GM23338 (cell line): ENCODE measurements around the gene EFCC1. TPM values are rescaled to one million over a fixed set of nuclear protein-coding genes. Genes with fewer than 3 reads are reported as not detected.
A peak's percentile ranks its signal among the peaks of the same experiment; 100 is the strongest.

Experiments used
- ATAC-seq: fragments of 200-7000 bp; cut with Tn5 transposase; 3 replicates; pipeline ENCODE4 v1.9.1; 2020
- DNase-seq: peaks from one replicate; pipeline ENCODE4 v3.0.0-alpha.2; 2015; ENCODE audit warnings: low spot score
- H2AFZ ChIP-seq: fragments of 200-600 bp; sonication (generic); 2 replicates; pipeline ENCODE4 v1.8.0; 2016; ENCODE audit warnings: antibody characterized with exemption, mild to moderate bottlenecking, moderate library complexity
- H3F3A ChIP-seq: fragments of 200-600 bp; sonication (generic); replicated peaks from 2 replicates; pipeline ENCODE4 v1.8.0; 2017; ENCODE audit warnings: antibody characterized with exemption, mixed run types, low read depth
- H3K27ac ChIP-seq: fragments of 200-600 bp; sonication (generic); 2 replicates; pipeline ENCODE4 v1.6.1; 2016; ENCODE audit warnings: low read depth
- H3K27me3 ChIP-seq: fragments of 200-600 bp; sonication (generic); 2 replicates; pipeline ENCODE4 v1.8.0; 2016; ENCODE audit warnings: mild to moderate bottlenecking, mixed run types, moderate library complexity; ENCODE audit not compliant: insufficient read depth
- H3K36me3 ChIP-seq: fragments of 200-600 bp; sonication (generic); 2 replicates; pipeline ENCODE4 v1.8.0; 2016; ENCODE audit warnings: mild to moderate bottlenecking; ENCODE audit not compliant: insufficient read depth
- H3K4me1 ChIP-seq: fragments of 200-600 bp; sonication (generic); 2 replicates; pipeline ENCODE4 v1.8.0; 2016; ENCODE audit warnings: mild to moderate bottlenecking, moderate library complexity; ENCODE audit not compliant: insufficient read depth
- H3K4me2 ChIP-seq: fragments of 200-600 bp; sonication (generic); 2 replicates; pipeline ENCODE4 v1.7.1; 2017; ENCODE audit warnings: mixed run types
- H3K4me3 ChIP-seq: fragments of 200-600 bp; sonication (generic); 2 replicates; pipeline ENCODE4 v1.6.1; 2016; ENCODE audit warnings: mixed run types
- H3K79me2 ChIP-seq: fragments of 200-600 bp; sonication (generic); replicated peaks from 2 replicates; pipeline ENCODE4 v1.8.0; 2017; ENCODE audit warnings: mild to moderate bottlenecking; ENCODE audit not compliant: insufficient read depth
- H3K9me2 ChIP-seq: fragments of 200-600 bp; sonication (generic); 2 replicates; pipeline ENCODE4 v1.8.0; 2017; ENCODE audit not compliant: insufficient read depth
- H4K20me1 ChIP-seq: fragments of 200-600 bp; sonication (generic); replicated peaks from 2 replicates; pipeline ENCODE4 v1.8.0; 2017; ENCODE audit warnings: mild to moderate bottlenecking; ENCODE audit not compliant: insufficient read depth
- H3K27ac Mint-ChIP-seq: 2 replicates; pipeline ENCODE4 v1.8.0; 2020; ENCODE audit warnings: inconsistent platforms, mild to moderate bottlenecking, moderate library complexity, mixed read lengths
- H3K27me3 Mint-ChIP-seq: 3 replicates; pipeline ENCODE4 v1.8.0; 2022; ENCODE audit warnings: low read depth, mild to moderate bottlenecking, moderate library complexity, mixed read lengths, inconsistent platforms; ENCODE audit not compliant: insufficient read depth, poor library complexity
- H3K36me3 Mint-ChIP-seq: 3 replicates; pipeline ENCODE4 v1.8.0; 2021; ENCODE audit warnings: low read depth, mild to moderate bottlenecking, inconsistent platforms, moderate library complexity, mixed read lengths
- H3K4me1 Mint-ChIP-seq: 3 replicates; pipeline ENCODE4 v1.8.0; 2020; ENCODE audit warnings: mild to moderate bottlenecking, inconsistent platforms, mixed read lengths
- H3K4me3 Mint-ChIP-seq: 3 replicates; pipeline ENCODE4 v1.8.0; 2021; ENCODE audit warnings: moderate library complexity, mild to moderate bottlenecking, inconsistent platforms, mixed read lengths
- H3K9me3 Mint-ChIP-seq: 3 replicates; pipeline ENCODE4 v1.8.0; 2020; ENCODE audit warnings: moderate library complexity, mild to moderate bottlenecking, inconsistent platforms, mixed read lengths
- CREB1 ChIP-seq: fragments of 250-450 bp; sonication (Bioruptor Pico); IDR thresholded peaks from 2 replicates; pipeline ENCODE4 v1.5.0; 2020; ENCODE audit warnings: low read depth, mild to moderate bottlenecking, moderate library complexity
- EZH2 ChIP-seq: fragments of 200-600 bp; sonication (generic); IDR thresholded peaks from one replicate; pipeline ENCODE4 v1.8.0; 2017; ENCODE audit warnings: antibody characterized with exemption, mild to moderate bottlenecking, low read depth; ENCODE audit not compliant: unreplicated experiment
- JUNB ChIP-seq: IDR thresholded peaks from one replicate; pipeline ENCODE4 v1.6.1; 2016; ENCODE audit warnings: antibody characterized with exemption; ENCODE audit not compliant: unreplicated experiment
- NANOG ChIP-seq: IDR thresholded peaks from 2 replicates; pipeline ENCODE4 v1.6.1; 2016; ENCODE audit warnings: antibody characterized with exemption, borderline replicate concordance
- POLR2AphosphoS5 ChIP-seq: IDR thresholded peaks from 2 replicates; pipeline ENCODE4 v1.6.1; 2016; ENCODE audit warnings: antibody characterized with exemption, low read depth
- ZNF114 ChIP-seq: fragments of 250-450 bp; sonication (Bioruptor Pico); IDR thresholded peaks from 2 replicates; pipeline ENCODE4 v1.5.0; 2020; ENCODE audit warnings: mild to moderate bottlenecking, moderate library complexity
- ZNF331 ChIP-seq: fragments of 250-450 bp; sonication (Bioruptor Pico); IDR thresholded peaks from 2 replicates; pipeline ENCODE4 v1.5.0; 2020; ENCODE audit warnings: low read depth, mild to moderate bottlenecking, moderate library complexity
- polyA plus RNA-seq: library from polyadenylated mRNA; unstranded; fragments of >200 nt; fragmentation: Nextera tagmentation; extraction: Ambion mirVana; gene quantifications from 2 replicates; pipeline ENCODE4 v1.2.1, GENCODE V29; 2016
- total RNA-seq: library from RNA; depleted of rRNA; stranded (reverse); fragments of >200 nt; shearing (Covaris generic); gene quantifications from 2 replicates; pipeline ENCODE4 v1.2.3, GENCODE V29; 2014
- TF ChIP-seq, protein P1 (sequence below): IDR thresholded peaks from 2 replicates; pipeline ENCODE4 v1.6.1; 2016; ENCODE audit warnings: antibody characterized with exemption
- TF ChIP-seq, protein P2 (sequence below): IDR thresholded peaks from one replicate; pipeline ENCODE4 v1.6.1; 2018; ENCODE audit warnings: antibody characterized with exemption; ENCODE audit not compliant: unreplicated experiment
- TF ChIP-seq, protein P3 (sequence below): fragments of 250-450 bp; sonication (Bioruptor Pico); IDR thresholded peaks from 2 replicates; pipeline ENCODE4 v1.5.0; 2020; ENCODE audit warnings: mild to moderate bottlenecking, moderate library complexity

Gene EFCC1
- total and polyA plus RNA-seq, 2 experiments from 2014 or later, result not detected

DNA sequence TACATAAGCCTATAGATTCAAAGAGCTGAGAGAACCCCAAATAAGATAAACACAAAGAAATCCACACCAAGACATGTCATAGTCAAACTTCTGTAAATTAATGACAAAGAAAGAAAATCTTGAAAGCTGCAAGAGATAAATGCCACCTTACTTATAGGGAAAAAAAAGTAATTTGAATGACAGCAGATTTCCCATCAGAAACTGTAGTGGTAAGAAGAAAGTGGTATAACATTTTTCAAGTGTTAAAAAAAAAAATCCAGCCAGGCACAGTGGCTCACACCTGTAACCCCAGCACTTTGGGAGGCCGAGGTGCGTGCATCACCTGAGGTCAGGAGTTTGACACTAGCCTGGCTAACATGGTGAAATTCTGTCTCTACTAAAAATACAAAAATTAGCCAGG, 44.7 kb upstream of the EFCC1 start (continued):
- TF ChIP-seq JUNB (no peak), ZNF114 (CRISPR knock-in tag) (no peak), EZH2 (no peak), CREB1 (CRISPR knock-in tag) (no peak)
- TF ChIP-seq, protein P1, sequence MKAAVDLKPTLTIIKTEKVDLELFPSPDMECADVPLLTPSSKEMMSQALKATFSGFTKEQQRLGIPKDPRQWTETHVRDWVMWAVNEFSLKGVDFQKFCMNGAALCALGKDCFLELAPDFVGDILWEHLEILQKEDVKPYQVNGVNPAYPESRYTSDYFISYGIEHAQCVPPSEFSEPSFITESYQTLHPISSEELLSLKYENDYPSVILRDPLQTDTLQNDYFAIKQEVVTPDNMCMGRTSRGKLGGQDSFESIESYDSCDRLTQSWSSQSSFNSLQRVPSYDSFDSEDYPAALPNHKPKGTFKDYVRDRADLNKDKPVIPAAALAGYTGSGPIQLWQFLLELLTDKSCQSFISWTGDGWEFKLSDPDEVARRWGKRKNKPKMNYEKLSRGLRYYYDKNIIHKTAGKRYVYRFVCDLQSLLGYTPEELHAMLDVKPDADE, result no peak
- TF ChIP-seq, protein P2, sequence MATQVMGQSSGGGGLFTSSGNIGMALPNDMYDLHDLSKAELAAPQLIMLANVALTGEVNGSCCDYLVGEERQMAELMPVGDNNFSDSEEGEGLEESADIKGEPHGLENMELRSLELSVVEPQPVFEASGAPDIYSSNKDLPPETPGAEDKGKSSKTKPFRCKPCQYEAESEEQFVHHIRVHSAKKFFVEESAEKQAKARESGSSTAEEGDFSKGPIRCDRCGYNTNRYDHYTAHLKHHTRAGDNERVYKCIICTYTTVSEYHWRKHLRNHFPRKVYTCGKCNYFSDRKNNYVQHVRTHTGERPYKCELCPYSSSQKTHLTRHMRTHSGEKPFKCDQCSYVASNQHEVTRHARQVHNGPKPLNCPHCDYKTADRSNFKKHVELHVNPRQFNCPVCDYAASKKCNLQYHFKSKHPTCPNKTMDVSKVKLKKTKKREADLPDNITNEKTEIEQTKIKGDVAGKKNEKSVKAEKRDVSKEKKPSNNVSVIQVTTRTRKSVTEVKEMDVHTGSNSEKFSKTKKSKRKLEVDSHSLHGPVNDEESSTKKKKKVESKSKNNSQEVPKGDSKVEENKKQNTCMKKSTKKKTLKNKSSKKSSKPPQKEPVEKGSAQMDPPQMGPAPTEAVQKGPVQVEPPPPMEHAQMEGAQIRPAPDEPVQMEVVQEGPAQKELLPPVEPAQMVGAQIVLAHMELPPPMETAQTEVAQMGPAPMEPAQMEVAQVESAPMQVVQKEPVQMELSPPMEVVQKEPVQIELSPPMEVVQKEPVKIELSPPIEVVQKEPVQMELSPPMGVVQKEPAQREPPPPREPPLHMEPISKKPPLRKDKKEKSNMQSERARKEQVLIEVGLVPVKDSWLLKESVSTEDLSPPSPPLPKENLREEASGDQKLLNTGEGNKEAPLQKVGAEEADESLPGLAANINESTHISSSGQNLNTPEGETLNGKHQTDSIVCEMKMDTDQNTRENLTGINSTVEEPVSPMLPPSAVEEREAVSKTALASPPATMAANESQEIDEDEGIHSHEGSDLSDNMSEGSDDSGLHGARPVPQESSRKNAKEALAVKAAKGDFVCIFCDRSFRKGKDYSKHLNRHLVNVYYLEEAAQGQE, result no peak

DNA sequence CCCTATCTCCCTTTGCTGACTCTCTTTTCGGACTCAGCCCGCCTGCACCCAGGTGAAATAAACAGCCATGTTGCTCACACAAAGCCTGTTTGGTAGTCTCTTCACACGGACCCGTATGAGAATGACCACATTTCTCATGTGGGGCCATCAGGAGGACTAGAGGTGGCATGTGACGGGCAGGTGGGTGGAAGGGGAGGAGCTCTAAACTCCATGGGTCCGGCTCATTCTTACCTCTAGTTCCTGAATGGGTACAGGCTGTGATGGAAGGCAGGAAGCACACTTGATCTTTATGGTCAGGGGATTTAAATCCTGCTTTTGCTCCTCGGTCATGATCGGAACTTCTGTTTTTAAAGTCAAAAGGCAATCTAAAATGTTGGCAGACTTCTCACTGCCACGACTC, 35.8 kb upstream of the EFCC1 start:
- Histone ChIP-seq H3K27me3 (no peaks in the 10 kb centered on the region), H3K36me3 (no peaks in the 10 kb centered on the region), H3K79me2 (no peaks in the 10 kb centered on the region), H3K4me2 (no peak overlapping the region), H2AFZ (no peak overlapping the region), H4K20me1 (no peaks in the 10 kb centered on the region), H3K4me1 (no peaks in the 10 kb centered on the region), H3K9me2 (no peaks in the 10 kb centered on the region), H3K27ac (no peak overlapping the region), H3K4me3 (no peak overlapping the region), H3F3A (no peaks in the 10 kb centered on the region)
- H3K4me1 Mint-ChIP-seq, result peaks cover 4% of the 10 kb centered on the region; the same call in 1 of the 3 replicates
- H3K36me3 Mint-ChIP-seq, result no peaks in the 10 kb centered on the region
- peak; percentile 55 for ATAC-seq
- DNase-seq, result peak; percentile 29
- no peak for TF ChIP-seq POLR2AphosphoS5
- TF ChIP-seq ZNF331, result no peak
- no peak for TF ChIP-seq NANOG
- H3K27ac Mint-ChIP-seq, result no peak overlapping the region
- no peak overlapping the region for H3K4me3 Mint-ChIP-seq
- H3K9me3 Mint-ChIP-seq, result no peaks in the 10 kb centered on the region; the same call in 2 of the 3 replicates
- H3K27me3 Mint-ChIP-seq, result peaks cover 9% of the 10 kb centered on the region

DNA sequence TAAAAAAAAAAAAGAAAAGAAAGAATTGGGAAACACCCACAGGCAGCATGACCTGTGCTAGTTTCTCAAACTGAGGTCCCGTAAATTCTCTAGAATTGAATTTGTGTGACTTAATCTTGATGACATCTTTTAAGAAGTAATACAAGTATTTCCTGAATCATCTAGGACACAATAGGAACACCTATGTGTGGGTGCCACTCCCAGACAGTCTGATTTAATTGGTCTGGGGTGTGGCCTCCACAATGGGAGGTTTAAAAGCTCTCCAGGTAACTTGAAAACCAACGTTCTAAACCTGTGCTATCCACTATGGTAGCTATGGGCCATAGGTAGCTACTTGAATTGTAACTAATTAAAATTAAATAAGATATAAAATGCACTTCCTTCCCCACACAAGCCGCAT, 35.3 kb upstream of the EFCC1 start:
- Histone ChIP-seq H3K4me2 (no peak overlapping the region), H3K27ac (no peak overlapping the region), H3K9me2 (no peaks in the 10 kb centered on the region), H3K4me3 (no peak overlapping the region), H3F3A (no peaks in the 10 kb centered on the region), H3K27me3 (no peaks in the 10 kb centered on the region), H4K20me1 (no peaks in the 10 kb centered on the region), H3K36me3 (no peaks in the 10 kb centered on the region), H2AFZ (no peak overlapping the region), H3K79me2 (no peaks in the 10 kb centered on the region), H3K4me1 (no peaks in the 10 kb centered on the region)
- DNase-seq (no peak), ATAC-seq (no peak)
- no peaks in the 10 kb centered on the region; the same call in 2 of the 3 replicates for H3K9me3 Mint-ChIP-seq
- no peak overlapping the region for H3K27ac Mint-ChIP-seq
- H3K27me3 Mint-ChIP-seq, result peaks cover 7% of the 10 kb centered on the region
- H3K4me3 Mint-ChIP-seq, result no peak overlapping the region
- no peaks in the 10 kb centered on the region for H3K36me3 Mint-ChIP-seq
- peaks cover 4% of the 10 kb centered on the region; the same call in 1 of the 3 replicates for H3K4me1 Mint-ChIP-seq
- no peak for TF ChIP-seq JUNB
- TF ChIP-seq, protein P3, sequence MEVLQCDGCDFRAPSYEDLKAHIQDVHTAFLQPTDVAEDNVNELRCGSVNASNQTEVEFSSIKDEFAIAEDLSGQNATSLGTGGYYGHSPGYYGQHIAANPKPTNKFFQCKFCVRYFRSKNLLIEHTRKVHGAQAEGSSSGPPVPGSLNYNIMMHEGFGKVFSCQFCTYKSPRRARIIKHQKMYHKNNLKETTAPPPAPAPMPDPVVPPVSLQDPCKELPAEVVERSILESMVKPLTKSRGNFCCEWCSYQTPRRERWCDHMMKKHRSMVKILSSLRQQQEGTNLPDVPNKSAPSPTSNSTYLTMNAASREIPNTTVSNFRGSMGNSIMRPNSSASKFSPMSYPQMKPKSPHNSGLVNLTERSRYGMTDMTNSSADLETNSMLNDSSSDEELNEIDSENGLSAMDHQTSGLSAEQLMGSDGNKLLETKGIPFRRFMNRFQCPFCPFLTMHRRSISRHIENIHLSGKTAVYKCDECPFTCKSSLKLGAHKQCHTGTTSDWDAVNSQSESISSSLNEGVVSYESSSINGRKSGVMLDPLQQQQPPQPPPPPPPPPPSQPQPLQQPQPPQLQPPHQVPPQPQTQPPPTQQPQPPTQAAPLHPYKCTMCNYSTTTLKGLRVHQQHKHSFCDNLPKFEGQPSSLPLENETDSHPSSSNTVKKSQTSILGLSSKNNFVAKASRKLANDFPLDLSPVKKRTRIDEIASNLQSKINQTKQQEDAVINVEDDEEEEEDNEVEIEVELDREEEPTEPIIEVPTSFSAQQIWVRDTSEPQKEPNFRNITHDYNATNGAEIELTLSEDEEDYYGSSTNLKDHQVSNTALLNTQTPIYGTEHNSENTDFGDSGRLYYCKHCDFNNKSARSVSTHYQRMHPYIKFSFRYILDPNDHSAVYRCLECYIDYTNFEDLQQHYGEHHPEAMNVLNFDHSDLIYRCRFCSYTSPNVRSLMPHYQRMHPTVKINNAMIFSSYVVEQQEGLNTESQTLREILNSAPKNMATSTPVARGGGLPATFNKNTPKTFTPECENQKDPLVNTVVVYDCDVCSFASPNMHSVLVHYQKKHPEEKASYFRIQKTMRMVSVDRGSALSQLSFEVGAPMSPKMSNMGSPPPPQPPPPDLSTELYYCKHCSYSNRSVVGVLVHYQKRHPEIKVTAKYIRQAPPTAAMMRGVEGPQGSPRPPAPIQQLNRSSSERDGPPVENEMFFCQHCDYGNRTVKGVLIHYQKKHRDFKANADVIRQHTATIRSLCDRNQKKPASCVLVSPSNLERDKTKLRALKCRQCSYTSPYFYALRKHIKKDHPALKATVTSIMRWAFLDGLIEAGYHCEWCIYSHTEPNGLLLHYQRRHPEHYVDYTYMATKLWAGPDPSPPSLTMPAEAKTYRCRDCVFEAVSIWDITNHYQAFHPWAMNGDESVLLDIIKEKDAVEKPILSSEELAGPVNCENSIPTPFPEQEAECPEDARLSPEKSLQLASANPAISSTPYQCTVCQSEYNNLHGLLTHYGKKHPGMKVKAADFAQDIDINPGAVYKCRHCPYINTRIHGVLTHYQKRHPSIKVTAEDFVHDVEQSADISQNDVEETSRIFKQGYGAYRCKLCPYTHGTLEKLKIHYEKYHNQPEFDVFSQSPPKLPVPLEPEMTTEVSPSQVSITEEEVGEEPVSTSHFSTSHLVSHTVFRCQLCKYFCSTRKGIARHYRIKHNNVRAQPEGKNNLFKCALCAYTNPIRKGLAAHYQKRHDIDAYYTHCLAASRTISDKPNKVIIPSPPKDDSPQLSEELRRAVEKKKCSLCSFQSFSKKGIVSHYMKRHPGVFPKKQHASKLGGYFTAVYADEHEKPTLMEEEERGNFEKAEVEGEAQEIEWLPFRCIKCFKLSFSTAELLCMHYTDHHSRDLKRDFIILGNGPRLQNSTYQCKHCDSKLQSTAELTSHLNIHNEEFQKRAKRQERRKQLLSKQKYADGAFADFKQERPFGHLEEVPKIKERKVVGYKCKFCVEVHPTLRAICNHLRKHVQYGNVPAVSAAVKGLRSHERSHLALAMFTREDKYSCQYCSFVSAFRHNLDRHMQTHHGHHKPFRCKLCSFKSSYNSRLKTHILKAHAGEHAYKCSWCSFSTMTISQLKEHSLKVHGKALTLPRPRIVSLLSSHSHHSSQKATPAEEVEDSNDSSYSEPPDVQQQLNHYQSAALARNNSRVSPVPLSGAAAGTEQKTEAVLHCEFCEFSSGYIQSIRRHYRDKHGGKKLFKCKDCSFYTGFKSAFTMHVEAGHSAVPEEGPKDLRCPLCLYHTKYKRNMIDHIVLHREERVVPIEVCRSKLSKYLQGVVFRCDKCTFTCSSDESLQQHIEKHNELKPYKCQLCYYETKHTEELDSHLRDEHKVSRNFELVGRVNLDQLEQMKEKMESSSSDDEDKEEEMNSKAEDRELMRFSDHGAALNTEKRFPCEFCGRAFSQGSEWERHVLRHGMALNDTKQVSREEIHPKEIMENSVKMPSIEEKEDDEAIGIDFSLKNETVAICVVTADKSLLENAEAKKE (CRISPR knock-in tag), result no peak
